PC-3 (cell line): ENCODE results near the gene DHDH. TPM values are rescaled to one million over a fixed set of nuclear protein-coding genes. Genes with fewer than 3 reads are reported as not detected.

Source experiments
- ATAC-seq: fragments of 200-7000 bp; cut with Tn5 transposase; 2 replicates; pipeline ENCODE4 v1.9.1; 2020; ENCODE audit warnings: mild to moderate bottlenecking, moderate library complexity
- BruUV-seq: library from RNA; stranded (reverse); fragments of 400-500 nt; replicated peaks from 2 replicates; lab custom pipeline; 2021; lab: Mats Ljungman, UMichigan
- CTCF ChIA-PET: fragments of 300-600 bp; sonication (Branson Sonifier 250); formaldehyde crosslinking; loops from one replicate; lab custom pipeline; 2022; ENCODE audit warnings: antibody characterized with exemption; lab: Charles Lee
- POLR2A ChIA-PET: fragments of 300-600 bp; sonication (Branson Sonifier 250); formaldehyde crosslinking; loops from one replicate; lab custom pipeline; 2022; ENCODE audit warnings: antibody characterized with exemption; ENCODE audit not compliant: unreplicated experiment; lab: Charles Lee
- DNase-seq: peaks from one replicate; pipeline ENCODE4 v3.0.0-alpha.2; 2015
- H2AFZ ChIP-seq: fragments of 300-600 bp; sonication (generic); 2 replicates; pipeline ENCODE4 v1.6.0; 2016; ENCODE audit warnings: antibody characterized with exemption, low read length
- H3F3A ChIP-seq: fragments of 300-600 bp; sonication (generic); one replicate; pipeline ENCODE4 v1.6.0; 2017; ENCODE audit warnings: antibody characterized with exemption, low read length, control low read depth, mild to moderate bottlenecking; ENCODE audit not compliant: unreplicated experiment
- H3K27ac ChIP-seq: fragments of 300-600 bp; sonication (generic); 2 replicates; pipeline ENCODE4 v1.5.1; 2016; ENCODE audit warnings: mild to moderate bottlenecking, low read length
- H3K27me3 ChIP-seq: fragments of 300-600 bp; sonication (generic); 2 replicates; pipeline ENCODE4 v1.6.1; 2016; ENCODE audit warnings: low read length, mixed read lengths
- H3K36me3 ChIP-seq: fragments of 300-600 bp; sonication (generic); 2 replicates; pipeline ENCODE4 v1.6.1; 2016; ENCODE audit warnings: low read depth, mixed run types, low read length, mixed read lengths
- H3K4me1 ChIP-seq: fragments of 300-600 bp; sonication (generic); 2 replicates; pipeline ENCODE4 v1.5.1; 2016; ENCODE audit warnings: low read length; ENCODE audit not compliant: insufficient read depth
- H3K4me2 ChIP-seq: fragments of 300-600 bp; sonication (generic); 2 replicates; pipeline ENCODE4 v1.6.0; 2016; ENCODE audit warnings: low read length
- H3K4me3 ChIP-seq: fragments of 300-600 bp; sonication (generic); 2 replicates; pipeline ENCODE4 v1.5.1; 2016; ENCODE audit warnings: mild to moderate bottlenecking, low read length, mixed read lengths
- H3K79me2 ChIP-seq: fragments of 300-600 bp; sonication (generic); 2 replicates; pipeline ENCODE4 v1.6.1; 2017; ENCODE audit warnings: low read length, mixed read lengths
- H3K9ac ChIP-seq: fragments of 300-600 bp; sonication (generic); 2 replicates; pipeline ENCODE4 v1.6.0; 2016; ENCODE audit warnings: mild to moderate bottlenecking, low read length
- H3K9me2 ChIP-seq: fragments of 300-600 bp; sonication (generic); replicated peaks from 2 replicates; pipeline ENCODE4 v1.6.1; 2016; ENCODE audit warnings: mixed run types, low read length, mixed read lengths
- H3K9me3 ChIP-seq: fragments of 300-600 bp; sonication (generic); 2 replicates; pipeline ENCODE4 v1.6.1; 2016; ENCODE audit warnings: low read length, mixed read lengths
- H4K20me1 ChIP-seq: fragments of 300-600 bp; sonication (generic); 2 replicates; pipeline ENCODE4 v1.6.1; 2016; ENCODE audit warnings: low read length, mixed read lengths
- CTCF ChIP-seq: fragments of 300-600 bp; sonication (generic); conservative IDR thresholded peaks from 2 replicates; pipeline ENCODE4 v1.5.1; 2017; ENCODE audit warnings: antibody characterized with exemption, low read depth, mild to moderate bottlenecking, low read length
- EZH2 ChIP-seq: fragments of 300-600 bp; sonication (generic); IDR thresholded peaks from one replicate; pipeline ENCODE4 v1.6.1; 2017; ENCODE audit warnings: antibody characterized with exemption, mild to moderate bottlenecking, low read length; ENCODE audit not compliant: unreplicated experiment
- EZH2phosphoT487 ChIP-seq: fragments of 300-600 bp; sonication (generic); IDR thresholded peaks from 2 replicates; pipeline ENCODE4 v1.6.1; 2018; ENCODE audit warnings: mild to moderate bottlenecking, antibody characterized with exemption, low read length, borderline replicate concordance
- intact Hi-C: fragments of 100-400 bp; cut with micrococcal nuclease; formaldehyde crosslinking; loops from 2 replicates; pipeline ENCODE4 v1.9.0; 2023
- total RNA-seq: library from RNA; depleted of rRNA; stranded (reverse); fragments of >200 nt; gene quantifications from 2 replicates; pipeline ENCODE4 v1.2.3, GENCODE V29; 2014

Gene DHDH
- total RNA-seq, 1 experiment from 2014 or later: 1.8 TPM

DNA sequence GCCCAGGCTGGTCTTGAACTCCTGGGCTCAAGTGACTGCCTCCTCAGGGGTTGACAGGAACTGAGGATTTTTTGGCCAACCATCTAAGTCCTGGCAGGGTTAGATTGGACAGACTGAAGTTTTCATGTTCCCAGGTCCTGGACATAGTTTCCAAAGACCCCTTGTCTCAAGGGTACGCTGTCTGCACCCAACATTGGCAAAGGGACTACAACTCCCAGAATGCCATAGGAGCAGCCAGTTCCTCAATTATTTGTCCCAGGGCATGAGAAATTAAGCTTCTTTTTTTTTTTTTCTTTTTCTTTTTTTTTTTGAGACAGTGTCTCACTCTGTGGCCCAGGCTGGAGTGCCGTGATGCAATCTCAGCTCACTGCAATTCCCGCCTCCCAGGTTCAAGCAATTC, 52.7 kb downstream of the DHDH start:
- no TSS peak for BruUV-seq
- TF ChIP-seq CTCF (no peak), EZH2 (no peak), EZH2phosphoT487 (no peak)
- no peaks in the 10 kb centered on the region for H3K9me3 ChIP-seq
- CTCF ChIA-PET: no interaction called here
- intact Hi-C loops: no loop called here
- no peaks in the 10 kb centered on the region for H3F3A ChIP-seq
- ATAC-seq: no peak
- no peaks in the 10 kb centered on the region for H4K20me1 ChIP-seq
- no peak overlapping the region for H3K4me3 ChIP-seq
- no peaks in the 10 kb centered on the region for H3K27me3 ChIP-seq
- peaks cover 13% of the 10 kb centered on the region; the same call in 1 of the 2 replicates for H3K79me2 ChIP-seq
- H3K9ac ChIP-seq: no peak overlapping the region
- H2AFZ ChIP-seq: no peak overlapping the region
- H3K4me2 ChIP-seq: no peak overlapping the region
- H3K9me2 ChIP-seq: no peaks in the 10 kb centered on the region
- peaks cover 4% of the 10 kb centered on the region; the same call in 1 of the 2 replicates for H3K36me3 ChIP-seq
- H3K4me1 ChIP-seq: no peaks in the 10 kb centered on the region
- POLR2A ChIA-PET: no interaction called here
- H3K27ac ChIP-seq: no peak overlapping the region
- DNase-seq: no peak

DNA sequence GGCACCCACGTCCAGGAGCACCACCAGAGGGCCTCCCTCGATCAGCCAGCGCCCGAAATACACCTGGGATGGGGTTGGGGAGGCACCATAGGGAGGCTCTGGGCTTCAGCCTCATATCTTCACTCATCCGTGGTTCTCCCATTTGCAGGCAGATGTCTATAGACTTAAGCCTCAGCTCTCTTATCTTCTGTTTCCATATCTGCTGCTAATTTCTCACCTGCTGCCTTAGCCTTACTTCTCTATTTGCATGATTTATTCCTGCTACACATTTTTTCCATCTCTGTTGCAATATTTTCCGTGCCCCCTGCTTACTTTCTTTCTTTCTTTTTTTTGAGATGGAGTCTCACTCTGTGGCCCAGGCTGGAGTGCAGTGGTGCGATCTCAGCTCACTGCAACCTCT, 53.8 kb downstream of the DHDH start:
- ChIA-PET CTCF (no interaction called here), POLR2A (no interaction called here)
- Histone ChIP-seq H3K27ac (no peak overlapping the region), H3K4me3 (no peak overlapping the region), H3K27me3 (no peaks in the 10 kb centered on the region), H3K9me3 (no peaks in the 10 kb centered on the region), H4K20me1 (no peaks in the 10 kb centered on the region), H3K9me2 (no peaks in the 10 kb centered on the region), H3K79me2 (peaks cover 24% of the 10 kb centered on the region), H3F3A (no peaks in the 10 kb centered on the region), H3K36me3 (peaks cover 4% of the 10 kb centered on the region; the same call in 1 of the 2 replicates), H3K4me2 (no peak overlapping the region), H3K9ac (no peak overlapping the region), H3K4me1 (no peaks in the 10 kb centered on the region), H2AFZ (no peak overlapping the region)
- no peak for DNase-seq
- intact Hi-C loops: no loop called here
- TF ChIP-seq EZH2phosphoT487 (no peak), CTCF (0 out of 2 replicates have a peak, but pooled peaks have one; percentile 11)
- no peak for ATAC-seq
- no TSS peak for BruUV-seq

GRCh38 chr19:48988286-48988685, 54.8 kb downstream of the DHDH start:
- no peak overlapping the region for H3K4me3 ChIP-seq
- H3K9me2 ChIP-seq: no peaks in the 10 kb centered on the region
- no peaks in the 10 kb centered on the region for H3K27me3 ChIP-seq
- intact Hi-C loops: no loop called here
- peaks cover 1% of the 10 kb centered on the region; the same call in 1 of the 2 replicates for H3K36me3 ChIP-seq
- no peak overlapping the region for H2AFZ ChIP-seq
- no peaks in the 10 kb centered on the region for H3K9me3 ChIP-seq
- no peak overlapping the region for H3K4me2 ChIP-seq
- no peaks in the 10 kb centered on the region for H3K4me1 ChIP-seq
- POLR2A ChIA-PET: no interaction called here
- H3K27ac ChIP-seq: no peak overlapping the region
- H4K20me1 ChIP-seq: no peaks in the 10 kb centered on the region
- no peaks in the 10 kb centered on the region for H3F3A ChIP-seq
- H3K9ac ChIP-seq: no peak overlapping the region
- no TSS peak for BruUV-seq
- DNase-seq: no peak
- no peak for TF ChIP-seq EZH2
- TF ChIP-seq EZH2phosphoT487: no peak
- no peak for TF ChIP-seq CTCF
- H3K79me2 ChIP-seq: peaks cover 31% of the 10 kb centered on the region
- ATAC-seq: no peak
- CTCF ChIA-PET: no interaction called here
